Brain pericyte (primary cell): Measurements from ENCODE around the gene ZBP1.

Experiments
- DNase-seq: peaks from one replicate; pipeline ENCODE4 v3.0.0-alpha.2; 2012; ENCODE audit warnings: low read depth, low spot score

ZBP1 gene

GRCh38 chr20:57574954-57575353, 45.3 kb downstream of the ZBP1 start:
- DNase-seq = no peak

GRCh38 chr20:57573894-57574293, 46.3 kb downstream of the ZBP1 start:
- DNase-seq = no peak

- DNase-seq = no peak
Measured at GRCh38 chr20:57573242-57573641, 47.0 kb downstream of the ZBP1 start.

DNA sequence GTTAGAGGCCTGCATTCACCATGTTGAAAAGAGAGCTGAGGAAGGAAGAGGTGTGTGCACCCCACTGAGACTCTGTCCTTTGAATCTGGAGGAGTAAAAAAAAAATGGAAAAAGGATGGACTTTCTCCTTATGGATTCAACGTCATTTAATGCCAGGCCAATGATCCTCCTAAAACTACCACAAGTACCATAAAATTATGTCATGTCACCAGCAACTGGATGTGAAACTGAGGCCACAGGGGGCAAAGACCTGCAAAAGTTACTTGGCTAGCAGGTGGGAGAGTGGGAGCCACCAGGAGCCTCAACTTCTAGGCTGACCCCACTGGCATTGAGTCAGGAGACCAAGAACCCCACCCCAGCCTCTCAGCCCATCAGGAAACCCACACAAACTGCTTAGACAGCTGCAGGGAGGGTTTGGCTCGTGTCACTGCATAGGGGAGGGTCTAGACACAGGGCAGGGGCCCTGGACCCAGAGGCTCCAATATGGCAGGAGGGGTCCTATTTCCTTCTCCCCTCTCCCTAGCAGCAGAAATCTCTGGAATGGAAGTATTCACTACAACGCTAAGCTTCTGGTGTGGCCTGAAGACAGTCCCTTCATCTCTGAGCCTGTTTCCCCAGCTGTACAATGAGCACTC, 48.3 kb downstream of the ZBP1 start:
- no peak for DNase-seq

GRCh38 chr20:57570920-57571319, 49.3 kb downstream of the ZBP1 start:
- no peak for DNase-seq

DNA sequence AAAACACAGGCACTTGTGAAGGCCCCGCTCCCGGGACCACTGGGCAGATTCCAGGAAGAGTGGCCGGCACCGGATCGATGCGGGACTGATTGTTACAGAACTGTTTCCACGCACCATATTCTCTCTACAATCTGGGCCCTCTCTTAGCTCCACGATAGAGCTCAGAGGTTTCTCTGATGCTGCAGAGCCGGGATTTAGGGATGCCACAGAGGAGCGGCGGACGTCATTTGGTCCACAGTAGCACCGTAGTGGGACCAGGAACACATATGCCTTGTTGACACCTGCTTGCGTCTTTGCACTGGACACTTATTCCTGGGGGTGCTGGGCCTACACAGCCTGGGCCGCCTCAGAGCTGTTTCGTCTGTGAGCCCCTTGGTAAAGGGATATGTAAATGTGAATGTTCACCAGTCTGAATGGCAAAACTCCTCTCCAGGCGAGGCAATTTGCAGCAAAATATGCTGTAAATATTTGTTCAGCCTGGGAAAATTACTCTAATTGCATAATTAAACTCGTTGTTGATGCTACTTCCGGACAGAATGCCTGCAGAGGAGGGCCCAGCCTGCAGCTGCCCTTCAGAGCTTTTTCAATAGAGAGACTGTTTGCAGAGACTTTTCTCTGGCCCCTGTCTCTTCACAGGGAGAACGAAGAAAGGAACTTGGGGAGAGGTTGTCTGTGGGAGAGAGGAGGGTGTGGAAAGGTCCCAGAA, 49.9 kb downstream of the ZBP1 start:
- no peak for DNase-seq

GRCh38 chr20:57568960-57569359, 51.3 kb downstream of the ZBP1 start:
- no peak for DNase-seq

- no peak for DNase-seq
Measured at GRCh38 chr20:57568088-57568896, 51.9 kb downstream of the ZBP1 start.

DNA sequence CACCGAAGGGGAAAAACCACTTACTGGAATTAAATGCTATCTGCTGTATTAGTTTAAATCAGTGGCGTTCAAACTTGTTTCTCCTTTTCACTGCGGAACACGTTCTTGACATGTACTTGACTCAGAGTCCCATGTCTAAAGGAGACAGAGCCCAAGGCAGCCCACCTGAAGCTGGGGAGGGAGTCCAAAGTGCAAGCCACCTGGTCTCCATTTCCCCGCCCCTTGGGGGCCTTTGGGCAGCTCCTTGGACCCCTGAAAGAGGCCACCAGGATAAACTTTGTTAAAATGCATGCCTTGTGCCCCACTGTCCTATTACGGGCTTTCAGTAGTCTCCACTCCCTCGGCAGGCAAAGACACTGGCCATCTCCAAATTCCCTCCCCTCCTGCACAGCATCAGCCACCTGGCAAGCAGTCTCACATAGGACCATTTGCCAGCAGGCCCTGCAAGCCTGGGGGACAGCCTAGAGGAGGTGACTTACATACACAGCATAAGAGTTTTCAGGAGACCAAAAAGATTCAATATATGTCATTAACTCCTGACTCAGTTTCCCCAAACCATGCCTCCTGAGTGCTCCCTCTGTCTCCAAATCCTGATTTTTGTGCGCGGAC, 52.7 kb downstream of the ZBP1 start:
- DNase-seq = no peak

DNA sequence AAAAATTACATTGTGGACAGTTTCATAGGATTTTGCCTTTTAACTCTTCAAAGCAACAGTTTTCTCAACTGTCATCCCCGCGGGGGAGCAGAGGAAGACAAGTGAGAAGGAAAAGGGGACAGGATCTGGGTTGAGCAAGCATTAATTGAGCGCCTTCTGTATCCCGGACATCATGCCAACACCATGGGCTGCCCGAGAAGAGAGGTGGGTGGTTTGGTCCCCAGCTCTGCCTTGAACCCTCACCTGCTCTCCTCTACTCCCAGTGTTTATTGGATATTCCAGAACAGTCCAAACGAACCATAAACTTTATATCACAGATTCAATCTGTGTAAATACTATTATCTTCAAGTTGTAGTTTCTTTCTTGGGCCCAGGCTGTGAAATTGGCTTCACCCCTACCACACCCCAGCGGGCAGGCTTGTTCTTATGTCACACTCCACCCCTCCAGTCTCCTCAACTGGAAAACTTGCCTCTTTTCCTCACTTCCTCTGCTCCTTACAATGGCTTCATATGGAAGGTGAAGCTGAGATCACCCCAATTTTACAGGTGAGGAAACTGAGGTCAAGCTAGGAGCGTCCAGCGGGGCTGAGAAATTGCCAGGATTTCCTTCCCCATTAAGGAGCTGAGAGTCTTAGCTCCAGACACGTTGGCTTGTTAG, 53.3 kb downstream of the ZBP1 start:
- DNase-seq = no peak

DNA sequence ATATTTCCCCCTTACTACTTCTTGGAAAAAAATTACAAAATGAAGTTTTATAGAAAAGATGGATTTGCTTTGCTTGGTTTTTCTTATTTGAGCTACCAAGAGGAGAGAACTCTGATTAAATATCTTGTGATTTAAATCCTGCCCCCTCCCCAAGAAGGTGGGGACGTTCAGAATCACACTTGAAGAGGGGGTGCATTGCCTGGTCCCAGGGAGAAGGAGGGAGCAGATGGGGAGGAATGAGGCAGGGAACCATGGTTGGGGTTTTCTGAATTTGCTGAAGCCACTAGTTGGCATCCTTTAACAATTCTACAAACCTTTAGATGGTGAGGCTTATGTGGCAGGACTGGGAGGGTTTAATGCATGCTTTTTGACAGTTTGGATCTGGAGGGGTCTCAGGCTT, 53.8 kb downstream of the ZBP1 start:
- no peak for DNase-seq

GRCh38 chr20:57564951-57565642, 55.1 kb downstream of the ZBP1 start:
- no peak for DNase-seq

DNA sequence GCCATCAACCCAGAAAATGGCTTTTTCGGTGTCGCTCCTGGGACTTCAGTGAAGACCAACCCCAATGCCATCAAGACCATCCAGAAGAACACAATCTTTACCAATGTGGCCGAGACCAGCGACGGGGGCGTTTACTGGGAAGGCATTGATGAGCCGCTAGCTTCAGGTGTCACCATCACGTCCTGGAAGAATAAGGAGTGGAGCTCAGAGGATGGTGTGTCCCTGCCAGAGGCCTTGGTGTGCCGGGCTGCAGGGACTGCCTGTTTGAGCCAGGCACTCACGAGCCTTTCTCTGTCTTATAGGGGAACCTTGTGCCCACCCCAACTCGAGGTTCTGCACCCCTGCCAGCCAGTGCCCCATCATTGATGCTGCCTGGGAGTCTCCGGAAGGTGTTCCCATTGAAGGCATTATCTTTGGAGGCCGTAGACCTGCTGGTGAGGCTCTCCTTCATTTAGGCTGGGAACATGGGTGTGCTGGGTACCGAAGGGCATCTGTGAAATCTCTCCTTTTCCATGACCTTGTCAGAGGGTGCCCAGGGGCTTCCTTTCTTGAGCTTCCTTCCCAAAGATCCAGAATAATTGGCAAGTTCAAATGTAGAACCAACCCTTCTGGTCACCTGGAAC, 55.9 kb downstream of the ZBP1 start:
- no peak for DNase-seq

GRCh38 chr20:57563522-57563921, 56.7 kb downstream of the ZBP1 start:
- no peak for DNase-seq

- DNase-seq = no peak
Measured at GRCh38 chr20:57562541-57563465, 57.4 kb downstream of the ZBP1 start.

DNA sequence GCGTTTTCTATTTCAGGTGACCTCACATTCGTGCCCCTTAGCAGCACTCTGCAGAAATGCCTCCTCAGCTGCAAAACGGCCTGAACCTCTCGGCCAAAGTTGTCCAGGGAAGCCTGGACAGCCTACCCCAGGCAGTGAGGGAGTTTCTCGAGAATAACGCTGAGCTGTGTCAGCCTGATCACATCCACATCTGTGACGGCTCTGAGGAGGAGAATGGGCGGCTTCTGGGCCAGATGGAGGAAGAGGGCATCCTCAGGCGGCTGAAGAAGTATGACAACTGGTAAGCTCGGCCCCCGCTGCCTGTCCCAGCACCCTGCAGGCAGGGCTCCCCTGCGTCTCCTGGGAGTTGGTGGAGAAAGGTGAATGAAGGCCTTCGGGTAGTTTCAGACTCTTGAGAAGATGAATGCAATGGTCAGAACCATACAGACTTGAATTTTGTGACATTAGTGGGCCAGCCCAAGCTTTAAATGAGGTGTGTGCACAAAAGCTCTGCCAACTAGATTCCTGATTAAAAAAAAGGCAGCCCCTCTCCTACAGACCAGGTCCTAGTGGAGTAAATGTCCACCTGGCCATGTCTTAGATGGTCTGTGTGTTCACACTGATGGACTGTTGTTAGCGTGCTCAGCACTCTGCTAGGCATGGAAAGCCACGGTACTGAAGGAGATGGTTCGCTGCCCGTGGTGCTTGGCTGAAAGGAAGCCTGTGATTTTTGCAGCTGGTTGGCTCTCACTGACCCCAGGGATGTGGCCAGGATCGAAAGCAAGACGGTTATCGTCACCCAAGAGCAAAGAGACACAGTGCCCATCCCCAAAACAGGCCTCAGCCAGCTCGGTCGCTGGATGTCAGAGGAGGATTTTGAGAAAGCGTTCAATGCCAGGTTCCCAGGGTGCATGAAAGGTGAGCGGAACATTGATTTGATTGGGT, 58.6 kb downstream of the ZBP1 start:
- DNase-seq = no peak

DNA sequence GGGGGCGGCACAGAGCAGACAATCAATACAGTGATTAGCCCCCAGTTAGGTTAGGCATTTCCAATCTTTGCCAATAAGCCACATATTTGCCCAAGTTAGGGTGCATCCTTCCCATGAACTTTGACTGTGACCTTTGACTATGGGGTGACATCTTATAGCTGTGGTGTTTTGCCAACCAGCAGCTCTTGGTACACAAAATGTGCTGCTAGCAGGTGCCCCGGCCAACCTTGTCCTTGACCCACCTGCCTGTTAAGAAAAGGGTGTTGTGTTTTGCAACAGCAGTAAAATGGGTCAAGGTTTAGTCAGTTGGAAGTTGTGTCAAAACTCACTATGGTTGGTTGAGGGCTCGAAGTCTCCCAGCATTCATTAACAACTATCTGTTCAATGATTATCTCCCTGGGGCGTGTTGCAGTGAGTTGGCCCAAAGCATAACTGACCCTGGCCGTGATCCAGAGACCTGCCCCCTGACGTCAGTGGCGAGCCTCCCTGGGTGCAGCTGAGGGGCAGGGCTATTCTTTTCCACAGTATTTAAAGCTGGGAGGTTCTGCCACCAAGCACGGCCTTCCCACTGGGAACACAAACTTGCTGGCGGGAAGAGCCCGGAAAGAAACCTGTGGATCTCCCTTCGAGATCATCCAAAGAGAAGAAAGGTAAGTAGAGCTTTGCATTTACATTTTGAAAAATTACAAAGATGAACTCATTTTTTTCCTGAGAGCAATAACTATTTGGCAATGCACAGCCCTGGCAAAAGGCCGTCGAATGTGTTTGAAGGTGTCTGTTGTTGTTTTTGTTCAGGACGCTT, 59.5 kb downstream of the ZBP1 start, which contains the start of gene PCK1:
PCK1 (plus strand) TSS at position 557 of the 802 bp plus-strand sequence. CDS start 302 bp downstream, outside the sequence.
- DNase-seq = no peak
